ENCODE measurements around the gene PREX1.

DNA sequence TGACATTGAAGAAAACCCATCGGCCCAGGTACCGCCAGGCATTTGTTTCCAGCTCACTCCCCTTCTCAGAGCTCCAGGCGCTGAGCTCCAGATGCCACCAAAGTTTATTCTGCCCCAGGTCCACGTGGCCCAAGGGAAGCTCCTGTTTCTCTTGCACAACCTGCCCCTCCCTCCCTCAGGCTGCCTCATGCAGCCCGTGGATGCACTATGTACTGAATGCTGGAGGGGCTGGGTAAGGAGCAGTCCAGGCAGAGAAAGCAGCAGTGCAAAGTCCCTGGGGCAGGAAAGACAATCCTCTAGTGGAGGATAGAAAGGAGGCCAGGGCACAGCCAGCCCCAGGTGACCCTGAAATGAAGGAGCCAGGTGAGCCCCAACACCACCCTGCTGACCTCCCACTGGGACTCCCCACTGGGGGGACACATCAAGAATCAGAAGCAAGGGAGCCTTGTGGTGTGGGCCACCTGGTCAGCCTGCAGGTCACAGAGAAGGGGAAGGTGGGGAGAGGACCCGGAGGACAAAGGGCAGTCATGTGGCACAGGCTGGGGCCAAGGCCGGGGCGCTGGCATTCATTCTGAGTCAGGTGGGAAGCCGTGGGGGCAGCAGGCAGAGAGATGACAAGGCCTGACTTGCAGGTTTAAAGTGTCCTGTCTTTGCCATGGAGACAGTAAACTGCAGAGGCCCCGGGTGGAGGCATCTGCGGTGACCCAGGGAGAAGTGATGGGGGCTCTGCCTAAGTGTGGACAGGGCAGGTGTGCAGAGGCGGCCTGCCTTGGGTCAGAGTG lies 230.1 kb downstream of the PREX1 start:
- TF ChIP-seq POLR2A (IDR thresholded peaks at IDR 0.05) (no peak), CTCF (IDR thresholded peaks at IDR 0.05) (no peak)

Data from adrenal gland (tissue), 5 donors.